GM10248 (cell line): ENCODE results near the gene PTPRN2.
"Not testable (repeated sequence)": the region's sequence is repeated elsewhere in the genome, so short reads cannot be mapped to it uniquely, and the experiment has no call there.

Experiments
- CTCF ChIA-PET: fragments of 300-600 bp; sonication (Branson Sonifier 250); formaldehyde crosslinking; extraction: SDS; loops from one replicate; lab custom pipeline; 2021; ENCODE audit warnings: antibody characterized with exemption; lab: Yijun Ruan, JAX
- POLR2A ChIA-PET: fragments of 350-650 bp; sonication (Branson Sonifier 250); formaldehyde crosslinking; extraction: SDS; loops from one replicate; lab custom pipeline; 2020; ENCODE audit warnings: antibody characterized with exemption; lab: Yijun Ruan, JAX
- DNase-seq: peaks from one replicate; pipeline ENCODE4 v3.0.0; 2012; ENCODE audit errors: extremely low spot score
- TF ChIP-seq, protein P1 (sequence below): IDR thresholded peaks from 2 replicates; pipeline ENCODE4 v1.5.1; 2012; ENCODE audit warnings: mild to moderate bottlenecking, low read depth; ENCODE audit errors: extremely low read depth, missing control alignments, control extremely low read depth

Gene PTPRN2

DNA sequence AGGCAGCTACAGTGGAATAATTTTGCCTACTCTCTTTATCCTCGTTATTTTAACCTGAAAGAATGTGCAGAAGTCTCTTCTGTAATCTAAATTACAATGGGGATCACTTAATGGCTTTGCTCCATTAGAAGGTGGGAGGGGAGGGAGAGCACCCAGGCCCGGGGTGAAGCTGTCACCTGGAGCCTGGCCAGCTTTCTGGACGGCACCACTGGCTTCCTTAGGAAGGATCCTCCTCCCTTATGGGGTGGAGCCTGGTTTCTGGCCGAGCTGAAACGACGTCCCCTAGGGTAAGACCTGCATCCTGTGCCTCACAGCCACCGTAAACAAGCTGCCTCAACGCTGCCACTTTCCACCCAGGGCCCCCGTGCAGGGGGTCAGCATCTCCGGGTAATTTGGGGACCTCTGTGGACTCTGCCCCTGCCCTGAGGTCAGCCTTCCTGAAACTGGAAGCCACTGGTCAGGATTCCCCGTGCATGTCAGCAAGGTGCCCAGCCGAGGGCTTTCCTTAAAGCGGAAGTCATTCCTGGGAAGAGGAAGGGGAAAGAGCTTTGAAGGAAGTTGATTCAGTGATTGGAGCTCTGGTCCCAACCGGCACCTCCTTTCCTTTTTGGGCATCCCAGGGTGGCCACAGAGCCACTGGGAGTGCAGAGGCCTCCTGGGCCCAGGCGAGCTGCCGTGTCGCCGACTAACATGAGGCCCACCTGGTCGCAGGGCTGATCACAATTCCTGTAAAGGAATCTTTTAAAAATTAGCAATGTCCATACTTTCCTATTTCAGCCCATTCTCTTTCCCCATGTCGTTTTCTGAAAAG, 681.8 kb downstream of the PTPRN2 start:
- TF ChIP-seq, protein P1, sequence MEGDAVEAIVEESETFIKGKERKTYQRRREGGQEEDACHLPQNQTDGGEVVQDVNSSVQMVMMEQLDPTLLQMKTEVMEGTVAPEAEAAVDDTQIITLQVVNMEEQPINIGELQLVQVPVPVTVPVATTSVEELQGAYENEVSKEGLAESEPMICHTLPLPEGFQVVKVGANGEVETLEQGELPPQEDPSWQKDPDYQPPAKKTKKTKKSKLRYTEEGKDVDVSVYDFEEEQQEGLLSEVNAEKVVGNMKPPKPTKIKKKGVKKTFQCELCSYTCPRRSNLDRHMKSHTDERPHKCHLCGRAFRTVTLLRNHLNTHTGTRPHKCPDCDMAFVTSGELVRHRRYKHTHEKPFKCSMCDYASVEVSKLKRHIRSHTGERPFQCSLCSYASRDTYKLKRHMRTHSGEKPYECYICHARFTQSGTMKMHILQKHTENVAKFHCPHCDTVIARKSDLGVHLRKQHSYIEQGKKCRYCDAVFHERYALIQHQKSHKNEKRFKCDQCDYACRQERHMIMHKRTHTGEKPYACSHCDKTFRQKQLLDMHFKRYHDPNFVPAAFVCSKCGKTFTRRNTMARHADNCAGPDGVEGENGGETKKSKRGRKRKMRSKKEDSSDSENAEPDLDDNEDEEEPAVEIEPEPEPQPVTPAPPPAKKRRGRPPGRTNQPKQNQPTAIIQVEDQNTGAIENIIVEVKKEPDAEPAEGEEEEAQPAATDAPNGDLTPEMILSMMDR: no peak
- no peak for DNase-seq
- CTCF ChIA-PET: no interaction called here
- POLR2A ChIA-PET: no interaction called here

DNA sequence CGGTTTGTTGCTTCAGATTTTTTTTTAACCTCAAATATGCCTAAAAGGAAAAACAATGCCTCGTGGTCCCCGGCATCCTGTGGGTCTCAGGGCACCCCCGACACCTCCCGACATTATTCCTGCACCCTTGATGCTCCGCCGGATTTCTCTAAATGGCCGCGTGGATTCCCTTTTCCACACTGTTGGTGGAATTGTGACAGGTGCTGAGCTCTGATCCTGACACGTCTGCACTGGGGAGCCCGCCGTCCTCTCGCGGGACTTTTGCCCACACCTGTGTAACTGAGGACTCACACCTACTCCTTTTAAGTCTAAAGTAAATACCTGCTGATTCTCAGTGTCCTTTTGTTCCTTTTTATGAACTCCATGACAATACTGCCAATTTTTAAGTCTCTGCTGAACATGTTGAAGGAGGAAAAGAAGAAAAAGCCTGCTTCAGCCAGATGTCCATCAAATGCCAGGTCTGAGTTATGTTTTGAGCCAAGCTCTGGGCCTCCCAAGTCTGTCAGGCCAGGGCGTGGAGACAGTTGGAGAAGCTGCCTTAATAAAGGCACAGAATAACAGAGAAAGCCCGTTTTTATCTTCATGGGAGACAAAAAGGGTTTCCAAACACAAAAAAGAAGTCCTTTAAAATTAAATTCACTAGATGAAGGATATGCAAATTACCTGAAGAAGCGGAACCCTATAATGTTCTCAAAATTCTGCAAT, 682.6 kb downstream of the PTPRN2 start:
- DNase-seq: no peak
- POLR2A ChIA-PET: no interaction called here
- TF ChIP-seq, protein P1: no peak
- CTCF ChIA-PET: no interaction called here

DNA sequence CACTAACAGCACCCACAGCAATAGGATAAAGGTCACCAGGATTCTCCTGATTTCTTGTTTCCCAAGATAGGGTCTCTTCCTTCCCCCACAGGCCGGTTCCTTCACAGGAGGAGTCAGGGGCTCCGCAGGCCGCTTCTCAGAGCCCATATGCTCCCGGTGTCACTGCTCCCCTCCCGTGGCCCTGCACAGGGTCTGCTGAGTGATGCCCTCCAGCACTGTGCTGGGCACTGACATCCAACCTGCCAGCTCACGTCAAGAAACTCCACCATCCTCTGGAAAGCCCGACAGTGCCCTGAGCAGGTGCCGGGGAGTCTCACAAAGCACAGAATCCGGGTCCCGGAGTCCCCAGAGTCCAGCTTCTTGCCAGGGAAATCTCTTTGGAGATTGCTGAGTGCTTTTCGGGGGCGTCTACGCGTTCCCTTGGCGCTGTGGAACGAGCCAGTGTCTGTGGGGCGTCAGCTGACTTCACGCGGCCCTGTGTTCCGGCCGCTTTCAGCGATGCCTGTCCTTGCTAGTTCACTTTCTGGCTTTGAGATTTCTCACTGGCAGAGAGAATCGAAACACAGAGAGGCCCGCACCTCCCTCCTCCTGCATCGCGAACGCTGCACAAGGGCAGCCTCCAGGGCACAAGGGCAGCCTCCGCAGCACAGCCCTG, 683.3 kb downstream of the PTPRN2 start:
- POLR2A ChIA-PET: no interaction called here
- TF ChIP-seq, protein P1: no peak
- no peak for DNase-seq
- CTCF ChIA-PET: no interaction called here

DNA sequence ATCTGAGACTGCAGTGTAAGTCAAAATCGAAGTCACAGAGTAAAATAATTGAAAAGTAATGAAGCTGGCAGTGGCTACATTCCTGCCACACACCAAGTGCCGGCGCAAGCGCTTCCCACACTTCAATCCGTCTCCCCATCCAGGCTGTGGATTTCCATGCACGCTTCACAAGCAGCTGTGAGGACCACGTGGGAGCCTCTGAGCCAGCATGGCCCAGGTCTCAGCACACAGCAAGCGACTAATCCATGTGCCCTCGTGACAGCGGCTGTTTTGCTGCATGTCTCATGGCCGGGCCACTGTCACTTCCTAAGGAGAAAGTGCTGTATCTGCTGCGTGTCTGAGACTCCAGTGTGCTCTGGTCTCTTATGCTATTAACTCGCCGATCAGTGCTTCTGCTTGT, 683.9 kb downstream of the PTPRN2 start:
- ChIA-PET POLR2A (no interaction called here), CTCF (no interaction called here)
- TF ChIP-seq, protein P1: no peak
- no peak for DNase-seq

DNA sequence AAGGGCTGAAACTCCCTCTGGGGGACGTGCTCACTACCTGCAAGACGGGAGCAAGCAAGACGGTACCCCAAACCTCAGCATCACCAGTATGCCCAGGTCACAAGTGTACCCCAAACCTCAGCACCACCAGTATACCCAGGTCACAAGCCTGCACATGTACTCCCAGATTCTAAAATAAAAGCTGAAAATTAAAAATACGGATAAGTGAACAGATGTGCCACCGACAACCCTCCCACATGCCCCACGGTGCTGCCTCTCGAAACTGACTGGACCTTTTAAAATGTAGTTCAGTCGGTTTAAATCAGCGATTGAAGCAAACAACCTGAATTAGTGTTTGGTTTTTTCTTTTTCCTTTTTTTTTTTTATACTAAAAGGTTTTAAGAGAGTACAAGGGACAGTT, 684.3 kb downstream of the PTPRN2 start:
- ChIA-PET POLR2A (no interaction called here), CTCF (interaction anchor here (0.6 kb wide), 1 partner anchor 9 kb away, joined by 3 read pairs; no protein-coding TSS in a partner anchor)
- TF ChIP-seq, protein P1: no peak

DNA sequence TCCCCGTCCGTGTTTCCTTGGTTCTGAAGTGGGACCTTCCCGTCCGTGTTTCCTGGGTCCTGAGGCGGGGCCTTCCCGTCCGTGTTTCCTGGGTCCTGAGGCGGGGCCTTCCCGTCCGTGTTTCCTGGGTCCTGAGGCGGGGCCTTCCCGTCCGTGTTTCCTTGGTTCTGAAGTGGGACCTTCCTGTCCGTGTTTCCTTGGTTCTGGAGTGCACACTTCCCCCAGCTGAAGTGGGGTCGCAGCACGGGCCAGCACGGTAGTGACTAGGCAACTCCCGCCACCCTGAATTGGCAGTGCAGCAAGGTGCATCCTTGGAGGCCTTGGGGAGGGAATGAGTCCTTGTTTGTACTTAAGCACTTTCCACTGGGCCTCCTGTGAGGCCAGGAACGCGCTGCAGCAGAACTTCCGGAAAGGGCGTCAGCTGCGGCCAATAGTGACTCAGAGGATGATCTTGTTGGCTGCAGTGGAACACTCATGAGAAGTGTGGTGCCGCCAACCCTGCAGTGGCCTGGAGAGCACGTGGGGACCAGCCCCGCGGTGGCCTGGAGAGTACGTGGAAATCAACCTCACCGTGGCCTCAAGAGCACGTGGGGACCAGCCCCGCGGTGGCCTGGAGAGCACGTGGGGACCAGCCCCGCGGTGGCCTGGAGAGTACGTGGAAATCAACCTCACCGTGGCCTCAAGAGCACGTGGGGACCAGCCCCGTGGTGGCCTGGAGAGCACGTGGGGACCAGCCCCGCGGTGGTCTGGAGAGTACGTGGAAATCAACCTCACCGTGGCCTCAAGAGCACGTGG, 685.6 kb downstream of the PTPRN2 start:
- DNase-seq, CTCF ChIA-PET, POLR2A ChIA-PET: not testable (repeated sequence)

More for the DNA sequence above, 684.3 kb downstream of the PTPRN2 start:
- DNase-seq: no peak
